ENCODE measurements around the gene ATN1.
A peak's percentile ranks its signal among the peaks of the same experiment; 100 is the strongest.

The ATN1 gene

DNA sequence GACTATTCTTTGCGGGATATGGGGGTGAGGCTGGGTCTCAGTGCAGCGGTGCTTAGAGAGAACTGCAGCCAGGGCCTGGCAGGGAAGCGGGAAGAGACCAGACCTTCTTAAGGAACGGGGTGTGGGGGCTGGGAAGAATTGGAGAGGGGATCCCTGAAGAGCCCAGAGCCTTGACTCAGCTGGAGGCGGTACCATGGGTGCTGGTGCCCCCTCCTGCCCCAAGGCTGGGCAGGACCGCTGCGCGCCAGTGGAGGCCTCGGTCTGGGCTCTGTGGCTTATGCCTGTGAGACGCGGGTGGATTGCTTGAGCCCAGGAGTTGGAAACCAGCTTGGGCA is 14.5 kb downstream of the ATN1 start:
- Histone ChIP-seq H3K4me3 (ENCODE audit: low read depth, low read length) (no peak overlapping the region), H3K27ac (peak overlapping the region; percentile 93), H3K27me3 (replicated peaks) (no peaks in the 10 kb centered on the region), H3K36me3 (replicated peaks) (peaks cover 17% of the 10 kb centered on the region)
- DNase-seq: no peak
- in situ Hi-C loops (cut with HindIII; ENCODE audit: low pct_ligation_motif_present, low sequenced_read_pairs): no loop called here
- TF ChIP-seq, protein P1, sequence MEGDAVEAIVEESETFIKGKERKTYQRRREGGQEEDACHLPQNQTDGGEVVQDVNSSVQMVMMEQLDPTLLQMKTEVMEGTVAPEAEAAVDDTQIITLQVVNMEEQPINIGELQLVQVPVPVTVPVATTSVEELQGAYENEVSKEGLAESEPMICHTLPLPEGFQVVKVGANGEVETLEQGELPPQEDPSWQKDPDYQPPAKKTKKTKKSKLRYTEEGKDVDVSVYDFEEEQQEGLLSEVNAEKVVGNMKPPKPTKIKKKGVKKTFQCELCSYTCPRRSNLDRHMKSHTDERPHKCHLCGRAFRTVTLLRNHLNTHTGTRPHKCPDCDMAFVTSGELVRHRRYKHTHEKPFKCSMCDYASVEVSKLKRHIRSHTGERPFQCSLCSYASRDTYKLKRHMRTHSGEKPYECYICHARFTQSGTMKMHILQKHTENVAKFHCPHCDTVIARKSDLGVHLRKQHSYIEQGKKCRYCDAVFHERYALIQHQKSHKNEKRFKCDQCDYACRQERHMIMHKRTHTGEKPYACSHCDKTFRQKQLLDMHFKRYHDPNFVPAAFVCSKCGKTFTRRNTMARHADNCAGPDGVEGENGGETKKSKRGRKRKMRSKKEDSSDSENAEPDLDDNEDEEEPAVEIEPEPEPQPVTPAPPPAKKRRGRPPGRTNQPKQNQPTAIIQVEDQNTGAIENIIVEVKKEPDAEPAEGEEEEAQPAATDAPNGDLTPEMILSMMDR (IDR thresholded peaks at IDR 0.05; ENCODE audit: low read depth, low read length, missing control alignments): no peak

DNA sequence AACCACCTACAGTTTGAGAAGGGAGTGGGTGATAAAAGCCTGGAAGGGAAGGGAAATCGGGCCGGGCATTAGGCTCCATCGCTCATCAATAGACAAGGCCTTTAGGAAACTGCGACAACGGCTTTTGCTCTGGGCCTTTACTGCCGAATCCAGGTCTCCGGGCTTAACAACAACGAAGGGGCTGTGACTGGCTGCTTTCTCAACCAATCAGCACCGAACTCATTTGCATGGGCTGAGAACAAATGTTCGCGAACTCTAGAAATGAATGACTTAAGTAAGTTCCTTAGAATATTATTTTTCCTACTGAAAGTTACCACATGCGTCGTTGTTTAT is 15.6 kb downstream of the ATN1 start:
- TF ChIP-seq, protein P1 (IDR thresholded peaks at IDR 0.05; ENCODE audit: low read depth, low read length, missing control alignments): no peak
- peak; percentile 94 for DNase-seq
- in situ Hi-C loops (cut with HindIII; ENCODE audit: low pct_ligation_motif_present, low sequenced_read_pairs): no loop called here
- H3K36me3 ChIP-seq (replicated peaks): peaks cover 16% of the 10 kb centered on the region
- peak overlapping the region; percentile 87 for H3K4me3 ChIP-seq (ENCODE audit: low read depth, low read length)
- H3K27me3 ChIP-seq (replicated peaks): no peaks in the 10 kb centered on the region
- peak overlapping the region; percentile 93 for H3K27ac ChIP-seq

DNA sequence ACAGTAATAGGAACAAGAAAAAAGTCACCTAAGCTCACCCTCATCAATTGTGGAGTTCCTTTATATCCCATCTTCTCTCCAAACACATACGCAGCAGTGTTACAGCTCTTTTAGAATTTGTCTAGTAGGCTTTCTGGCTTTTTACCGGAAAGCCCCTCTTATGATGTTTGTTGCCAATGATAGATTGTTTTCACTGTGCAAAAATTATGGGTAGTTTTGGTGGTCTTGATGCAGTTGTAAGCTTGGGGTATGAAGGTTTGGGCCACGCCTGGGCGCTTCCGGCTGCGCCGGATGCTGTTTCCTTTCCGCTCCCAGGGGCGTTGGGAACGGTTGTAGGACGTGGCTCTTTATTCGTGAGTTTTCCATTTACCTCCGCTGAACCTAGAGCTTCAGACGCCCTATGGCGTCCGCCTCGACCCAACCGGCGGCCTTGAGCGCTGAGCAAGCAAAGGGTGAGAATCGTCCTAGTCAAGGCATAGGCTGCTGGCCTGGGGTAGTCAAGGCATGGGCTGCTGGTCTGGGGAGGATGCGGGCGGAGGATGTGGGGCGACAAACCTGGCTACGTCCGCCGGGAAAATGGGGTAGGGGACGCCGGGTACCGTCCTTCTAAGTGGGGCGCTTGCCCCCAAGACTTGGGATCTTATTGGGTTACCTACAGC is 16.1 kb downstream of the ATN1 start, which contains the start of the genes C12orf57 and RNU7-1:
Gene C12orf57, plus strand, starts transcription at position 301 of the 659 bp plus-strand sequence. Its CDS starts 100 bp downstream, at position 401.
Gene RNU7-1, plus strand, starts transcription at position 95 of the 659 bp plus-strand sequence.
- H3K4me3 ChIP-seq (ENCODE audit: low read depth, low read length): peak within 1 kb of the TSS; percentile 87
- no peaks in the 10 kb centered on the region for H3K27me3 ChIP-seq (replicated peaks)
- TF ChIP-seq, protein P1 (IDR thresholded peaks at IDR 0.05; ENCODE audit: low read depth, low read length, missing control alignments): no peak
- H3K27ac ChIP-seq: peak within 1 kb of the TSS; percentile 93
- DNase-seq: peak; percentile 85
- peaks cover 11% of the 10 kb centered on the region for H3K36me3 ChIP-seq (replicated peaks)
- in situ Hi-C loops (cut with HindIII; ENCODE audit: low pct_ligation_motif_present, low sequenced_read_pairs): no loop called here

DNA sequence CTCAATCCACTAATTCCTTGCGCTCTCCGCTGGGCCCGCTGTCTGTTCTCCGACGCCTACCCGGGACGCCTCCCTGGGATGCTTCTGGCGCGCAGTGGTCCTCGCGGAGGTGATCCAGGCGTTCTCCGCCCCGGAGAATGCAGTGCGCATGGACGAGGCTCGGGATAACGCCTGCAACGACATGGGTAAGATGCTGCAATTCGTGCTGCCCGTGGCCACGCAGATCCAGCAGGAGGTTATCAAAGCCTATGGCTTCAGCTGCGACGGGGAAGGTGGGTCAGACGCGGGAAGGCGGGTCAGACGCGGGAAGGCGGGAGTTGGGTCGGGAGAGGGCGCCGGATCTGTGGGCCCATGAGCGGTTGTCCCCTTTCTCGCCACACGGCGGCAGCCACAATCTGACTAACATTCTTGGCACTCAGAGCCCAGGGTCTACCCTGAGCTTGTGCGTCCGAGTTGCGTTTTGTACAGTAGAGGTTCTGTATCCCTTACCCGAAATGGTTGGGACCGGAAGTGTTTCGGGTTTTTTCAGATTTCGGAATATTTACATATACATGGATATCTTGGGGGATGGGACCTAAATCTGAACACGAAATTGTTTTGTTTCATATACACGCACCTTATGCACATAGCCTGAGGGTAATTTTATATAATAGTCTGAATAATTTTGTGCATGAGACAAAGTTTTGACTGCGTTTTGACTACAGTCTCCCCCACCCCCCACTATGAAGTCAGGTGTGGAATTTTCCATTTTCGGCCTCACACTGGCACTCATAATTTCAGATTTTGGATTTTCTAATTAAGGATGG is 16.8 kb downstream of the ATN1 start:
- TF ChIP-seq, protein P1 (IDR thresholded peaks at IDR 0.05; ENCODE audit: low read depth, low read length, missing control alignments): peak; percentile 86
- DNase-seq: peak; percentile 92
- peak overlapping the region; percentile 87 for H3K4me3 ChIP-seq (ENCODE audit: low read depth, low read length)
- in situ Hi-C loops (cut with HindIII; ENCODE audit: low pct_ligation_motif_present, low sequenced_read_pairs): no loop called here
- H3K36me3 ChIP-seq (replicated peaks): peaks cover 7% of the 10 kb centered on the region
- peak overlapping the region; percentile 93 for H3K27ac ChIP-seq
- no peaks in the 10 kb centered on the region for H3K27me3 ChIP-seq (replicated peaks)

DNA sequence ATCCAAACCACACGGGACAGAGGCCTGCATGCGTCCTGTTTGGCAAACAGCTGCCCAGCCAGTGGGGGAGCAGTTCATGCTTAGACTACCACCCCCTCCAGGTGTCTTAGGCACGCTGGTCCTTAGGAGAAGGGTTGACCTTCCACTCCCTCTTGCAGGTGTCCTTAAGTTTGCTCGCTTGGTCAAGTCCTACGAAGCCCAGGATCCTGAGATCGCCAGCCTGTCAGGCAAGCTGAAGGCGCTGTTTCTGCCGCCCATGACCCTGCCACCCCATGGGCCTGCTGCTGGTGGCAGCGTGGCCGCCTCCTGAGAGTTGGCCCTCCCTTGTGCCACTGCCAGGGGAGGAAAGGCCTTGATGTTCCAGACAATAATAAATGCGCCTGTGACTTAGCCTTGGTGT is 17.9 kb downstream of the ATN1 start:
- H3K36me3 ChIP-seq (replicated peaks): peaks cover 5% of the 10 kb centered on the region
- H3K4me3 ChIP-seq (ENCODE audit: low read depth, low read length): no peak overlapping the region
- no peaks in the 10 kb centered on the region for H3K27me3 ChIP-seq (replicated peaks)
- in situ Hi-C loops (cut with HindIII; ENCODE audit: low pct_ligation_motif_present, low sequenced_read_pairs): no loop called here
- no peak overlapping the region for H3K27ac ChIP-seq
- no peak for DNase-seq
- TF ChIP-seq, protein P1 (IDR thresholded peaks at IDR 0.05; ENCODE audit: low read depth, low read length, missing control alignments): no peak

Measured in brain microvascular endothelial cell (primary cell).